ENCODE results near the gene AMER3.

DNA sequence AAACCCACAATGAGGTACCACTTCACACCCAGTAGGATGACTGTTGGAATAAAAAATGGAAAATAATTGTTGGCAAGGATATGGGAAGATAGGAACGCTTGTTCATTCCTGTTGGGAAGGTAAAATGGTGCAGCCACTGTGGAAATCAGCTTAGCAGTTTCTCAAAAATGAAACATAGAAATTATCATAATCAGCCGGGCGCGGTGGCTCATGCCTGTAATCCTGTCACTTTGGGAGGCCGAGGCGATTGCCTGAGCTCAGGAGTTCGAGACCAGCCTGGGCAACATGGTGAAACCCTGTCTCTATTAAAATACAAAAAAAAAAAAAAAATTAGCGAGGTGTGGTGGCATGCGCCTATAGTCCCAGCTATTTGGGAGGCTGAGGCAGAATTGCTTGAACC, 23.4 kb downstream of the AMER3 start:
- TF ChIP-seq, protein P1, sequence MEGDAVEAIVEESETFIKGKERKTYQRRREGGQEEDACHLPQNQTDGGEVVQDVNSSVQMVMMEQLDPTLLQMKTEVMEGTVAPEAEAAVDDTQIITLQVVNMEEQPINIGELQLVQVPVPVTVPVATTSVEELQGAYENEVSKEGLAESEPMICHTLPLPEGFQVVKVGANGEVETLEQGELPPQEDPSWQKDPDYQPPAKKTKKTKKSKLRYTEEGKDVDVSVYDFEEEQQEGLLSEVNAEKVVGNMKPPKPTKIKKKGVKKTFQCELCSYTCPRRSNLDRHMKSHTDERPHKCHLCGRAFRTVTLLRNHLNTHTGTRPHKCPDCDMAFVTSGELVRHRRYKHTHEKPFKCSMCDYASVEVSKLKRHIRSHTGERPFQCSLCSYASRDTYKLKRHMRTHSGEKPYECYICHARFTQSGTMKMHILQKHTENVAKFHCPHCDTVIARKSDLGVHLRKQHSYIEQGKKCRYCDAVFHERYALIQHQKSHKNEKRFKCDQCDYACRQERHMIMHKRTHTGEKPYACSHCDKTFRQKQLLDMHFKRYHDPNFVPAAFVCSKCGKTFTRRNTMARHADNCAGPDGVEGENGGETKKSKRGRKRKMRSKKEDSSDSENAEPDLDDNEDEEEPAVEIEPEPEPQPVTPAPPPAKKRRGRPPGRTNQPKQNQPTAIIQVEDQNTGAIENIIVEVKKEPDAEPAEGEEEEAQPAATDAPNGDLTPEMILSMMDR (conservative IDR thresholded peaks at IDR 0.05; ENCODE audit: low read depth, low read length): no peak
- TF ChIP-seq SMC3 (IDR thresholded peaks at IDR 0.05; ENCODE audit: low read depth, low read length): no peak
- no peak for TF ChIP-seq RCOR1 (IDR thresholded peaks at IDR 0.05; ENCODE audit: insufficient replicate concordance, low read length)
- TF ChIP-seq POLR2A (IDR thresholded peaks at IDR 0.05; ENCODE audit: low read depth, low read length): no peak
- no peak for TF ChIP-seq RAD21 (IDR thresholded peaks at IDR 0.05; ENCODE audit: low read length)
- no peak for TF ChIP-seq USF2 (IDR thresholded peaks at IDR 0.05; ENCODE audit: low read depth, low read length)
- TF ChIP-seq, protein P2, sequence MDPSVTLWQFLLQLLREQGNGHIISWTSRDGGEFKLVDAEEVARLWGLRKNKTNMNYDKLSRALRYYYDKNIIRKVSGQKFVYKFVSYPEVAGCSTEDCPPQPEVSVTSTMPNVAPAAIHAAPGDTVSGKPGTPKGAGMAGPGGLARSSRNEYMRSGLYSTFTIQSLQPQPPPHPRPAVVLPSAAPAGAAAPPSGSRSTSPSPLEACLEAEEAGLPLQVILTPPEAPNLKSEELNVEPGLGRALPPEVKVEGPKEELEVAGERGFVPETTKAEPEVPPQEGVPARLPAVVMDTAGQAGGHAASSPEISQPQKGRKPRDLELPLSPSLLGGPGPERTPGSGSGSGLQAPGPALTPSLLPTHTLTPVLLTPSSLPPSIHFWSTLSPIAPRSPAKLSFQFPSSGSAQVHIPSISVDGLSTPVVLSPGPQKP (IDR thresholded peaks at IDR 0.05; ENCODE audit: borderline replicate concordance, low read depth, low read length): no peak
